Naive thymus-derived CD4-positive, alpha-beta T cell (primary cell): ENCODE results near the gene TMEM273. TPM values are rescaled to one million over a fixed set of nuclear protein-coding genes. Genes with fewer than 3 reads are reported as not detected.

ENCODE experiments used
- ATAC-seq: fragments of 150-1000 bp; cut with Tn5 transposase; 2 replicates; pipeline ENCODE4 v1.10.0; 2021; ENCODE audit warnings: mild to moderate bottlenecking, moderate library complexity
- CTCF ChIA-PET: fragments of 350-600 bp; sonication (Branson Sonifier 250); formaldehyde crosslinking; loops from one replicate; lab custom pipeline; 2021; ENCODE audit warnings: antibody characterized with exemption; lab: Charles Lee
- POLR2A ChIA-PET: fragments of 350-600 bp; sonication (Branson Sonifier 250); formaldehyde crosslinking; loops from one replicate; lab custom pipeline; 2021; ENCODE audit warnings: antibody characterized with exemption, inconsistent platforms; lab: Charles Lee
- DNase-seq, 9 donors: peaks; one replicate each; pipeline versions ENCODE4 v3.0.0 to v3.0.0-alpha.2; 2020 to 2022; ENCODE audit warnings: mixed read lengths in 1 of 9
- H3K27ac ChIP-seq: one replicate; pipeline ENCODE4 v1.7.0; 2013; ENCODE audit warnings: mild to moderate bottlenecking, low read depth, low read length, moderate library complexity
- H3K27me3 ChIP-seq, 2 donors: one replicate each; pipeline ENCODE4 v1.7.0; 2013; ENCODE audit warnings: low read length in 2 of 2, mild to moderate bottlenecking in 2 of 2, moderate library complexity in 2 of 2; ENCODE audit not compliant: control insufficient read depth in 2 of 2, insufficient read depth in 2 of 2
- H3K36me3 ChIP-seq, 3 experiments: 1 replicate in 2 of 3; 2 replicates in 1 of 3; pipeline ENCODE4 v1.7.0; 2013; ENCODE audit warnings: low read length in 3 of 3, mild to moderate bottlenecking in 3 of 3, moderate library complexity in 1 of 3; ENCODE audit not compliant: insufficient read depth in 3 of 3, control insufficient read depth in 2 of 3
- H3K4me1 ChIP-seq, 2 donors: one replicate each; pipeline ENCODE4 v1.7.0; 2013; ENCODE audit warnings: low read length in 2 of 2, mild to moderate bottlenecking in 2 of 2, moderate library complexity in 1 of 2; ENCODE audit not compliant: control insufficient read depth in 2 of 2, insufficient read depth in 2 of 2
- H3K4me3 ChIP-seq: 2 replicates; pipeline ENCODE4 v1.7.0; 2013; ENCODE audit warnings: mild to moderate bottlenecking, low read length
- H3K9me3 ChIP-seq, 3 experiments: 1 replicate in 2 of 3; 2 replicates in 1 of 3; pipeline ENCODE4 v1.7.0; 2013; ENCODE audit warnings: low read length in 3 of 3; ENCODE audit not compliant: control insufficient read depth in 2 of 3
- H3K27ac Mint-ChIP-seq, 9 donors: one replicate each; pipeline ENCODE4 v1.8.0; 2020 to 2022; ENCODE audit warnings: mixed read lengths in 9 of 9, mild to moderate bottlenecking in 8 of 9, moderate library complexity in 5 of 9, inconsistent platforms in 2 of 9
- H3K27me3 Mint-ChIP-seq, 5 donors: one replicate each; pipeline ENCODE4 v1.8.0; 2021 to 2022; ENCODE audit warnings: mixed read lengths in 5 of 5, mild to moderate bottlenecking in 1 of 5
- H3K36me3 Mint-ChIP-seq, 5 donors: one replicate each; pipeline ENCODE4 v1.8.0; 2020 to 2022; ENCODE audit warnings: mixed read lengths in 5 of 5, mild to moderate bottlenecking in 3 of 5, inconsistent platforms in 1 of 5
- H3K4me1 Mint-ChIP-seq, 7 donors: one replicate each; pipeline ENCODE4 v1.8.0; 2020 to 2022; ENCODE audit warnings: mixed read lengths in 7 of 7, mild to moderate bottlenecking in 3 of 7, inconsistent platforms in 1 of 7
- H3K4me3 Mint-ChIP-seq, 10 donors: one replicate each; pipeline ENCODE4 v1.8.0; 2020 to 2022; ENCODE audit warnings: mild to moderate bottlenecking in 10 of 10, mixed read lengths in 10 of 10, moderate library complexity in 6 of 10, inconsistent platforms in 2 of 10
- H3K9me3 Mint-ChIP-seq, 11 donors: one replicate each; pipeline ENCODE4 v1.8.0; 2020 to 2022; ENCODE audit warnings: mixed read lengths in 11 of 11, mild to moderate bottlenecking in 4 of 11, inconsistent platforms in 1 of 11, moderate library complexity in 1 of 11
- intact Hi-C, 2 donors: fragments of 100-400 bp; cut with micrococcal nuclease; formaldehyde crosslinking; loops; one replicate each; pipeline ENCODE4 v1.15.1; 2023
- polyA plus RNA-seq, 2 donors: library from polyadenylated mRNA; unstranded; fragments of 300-500 nt; fragmentation: Illumina TruSeq; gene quantifications; one replicate each; pipeline ENCODE4 v1.2.3, GENCODE V29; 2021
- total RNA-seq, 6 experiments: library from RNA in 5 of 6; stranded (reverse) in 5 of 6; gene quantifications; 1 replicate in 5 of 6; 2 replicates in 1 of 6; pipeline ENCODE4 v1.2.3 and lab custom pipeline; 2021 to 2026

The TMEM273 gene
- total and polyA plus RNA-seq, 7 experiments from 2014 or later: 0.26 to 20.2 (median 1.8) TPM; not detected in 1

DNA sequence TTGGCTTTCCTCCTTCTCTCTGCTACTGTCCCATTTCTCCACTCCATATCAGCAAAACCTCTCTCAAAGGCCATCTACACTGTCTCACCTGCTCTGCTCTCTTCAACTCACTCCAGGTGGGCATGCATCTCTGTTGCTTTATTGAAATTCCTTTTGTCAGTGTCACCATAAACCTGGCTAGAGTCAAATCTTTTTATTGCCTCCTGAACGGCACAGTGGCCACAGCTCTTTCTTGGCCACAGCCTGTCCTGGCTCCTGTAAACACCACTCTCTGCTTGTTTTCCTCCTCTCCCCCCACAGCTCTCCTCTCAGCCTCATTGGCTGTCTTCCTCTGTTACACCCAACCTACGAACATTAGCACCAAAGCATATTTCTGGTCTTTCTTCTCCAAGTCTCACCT, 31.1 kb upstream of the TMEM273 start:
- no peak overlapping the region for H3K27ac Mint-ChIP-seq
- H3K36me3 ChIP-seq: no peaks in the 10 kb centered on the region
- no peak overlapping the region for H3K27ac ChIP-seq
- H3K9me3 ChIP-seq: no peaks in the 10 kb centered on the region
- no peak overlapping the region for H3K4me3 ChIP-seq
- intact Hi-C loops: no loop called here
- no peaks in the 10 kb centered on the region for H3K27me3 ChIP-seq
- no peak overlapping the region for H3K4me3 Mint-ChIP-seq
- no peaks in the 10 kb centered on the region for H3K36me3 Mint-ChIP-seq
- POLR2A ChIA-PET: no interaction called here
- no peak for DNase-seq
- H3K4me1 Mint-ChIP-seq: peaks cover 0 to 7% (median 0%) of the 10 kb centered on the region in 7 donors
- peaks cover 10 to 42% (median 19%) of the 10 kb centered on the region in 5 donors for H3K27me3 Mint-ChIP-seq
- no peaks in the 10 kb centered on the region for H3K4me1 ChIP-seq
- no peak for ATAC-seq
- peaks cover 0 to 9% (median 0%) of the 10 kb centered on the region in 11 donors for H3K9me3 Mint-ChIP-seq
- CTCF ChIA-PET: no interaction called here

GRCh38 chr10:49218480-49218879, 30.3 kb upstream of the TMEM273 start:
- no peak overlapping the region for H3K4me3 ChIP-seq
- Mint-ChIP-seq H3K4me3 (no peak overlapping the region), H3K36me3 (no peaks in the 10 kb centered on the region), H3K27me3 (peaks cover 17 to 49% (median 21%) of the 10 kb centered on the region in 5 donors), H3K9me3 (peaks cover 0 to 3% (median 0%) of the 10 kb centered on the region in 11 donors), H3K27ac (no peak overlapping the region), H3K4me1 (peaks cover 0 to 7% (median 0%) of the 10 kb centered on the region in 7 donors)
- DNase-seq (no peak), ATAC-seq (no peak)
- no peaks in the 10 kb centered on the region for H3K36me3 ChIP-seq
- intact Hi-C loops: no loop called here
- no peaks in the 10 kb centered on the region for H3K27me3 ChIP-seq
- CTCF ChIA-PET: no interaction called here
- no peak overlapping the region for H3K27ac ChIP-seq
- no peaks in the 10 kb centered on the region for H3K9me3 ChIP-seq
- POLR2A ChIA-PET: no interaction called here
- H3K4me1 ChIP-seq: no peaks in the 10 kb centered on the region

DNA sequence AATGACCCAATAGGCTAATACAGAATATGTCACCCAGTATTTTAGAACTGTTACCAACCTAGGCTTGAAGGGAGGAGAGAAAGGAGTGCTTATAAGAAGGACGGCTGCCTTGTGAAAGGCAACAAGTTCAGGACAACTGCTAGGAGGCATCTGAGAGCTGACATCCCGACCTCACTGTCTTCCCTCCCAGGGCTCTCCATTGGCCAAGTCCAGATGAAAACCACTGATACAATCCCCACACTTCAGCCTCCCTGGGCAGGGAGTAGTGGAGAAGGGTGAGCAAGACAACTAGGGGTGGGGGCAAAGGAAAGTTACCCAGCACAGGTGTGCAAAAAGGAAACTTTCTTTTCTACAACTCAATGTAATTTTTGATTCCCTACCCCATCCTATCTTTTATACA, 29.5 kb upstream of the TMEM273 start:
- ATAC-seq (no peak), DNase-seq (no peak)
- Mint-ChIP-seq H3K9me3 (peaks cover 0 to 3% (median 0%) of the 10 kb centered on the region in 11 donors), H3K4me1 (peaks cover 0 to 7% (median 0%) of the 10 kb centered on the region in 7 donors), H3K27ac (no peak overlapping the region), H3K4me3 (no peak overlapping the region), H3K36me3 (no peaks in the 10 kb centered on the region), H3K27me3 (peaks cover 21 to 55% (median 26%) of the 10 kb centered on the region in 5 donors)
- Histone ChIP-seq H3K4me3 (no peak overlapping the region), H3K4me1 (no peaks in the 10 kb centered on the region), H3K27me3 (no peaks in the 10 kb centered on the region), H3K27ac (no peak overlapping the region), H3K9me3 (no peaks in the 10 kb centered on the region), H3K36me3 (no peaks in the 10 kb centered on the region)
- CTCF ChIA-PET: no interaction called here
- POLR2A ChIA-PET: no interaction called here
- intact Hi-C loops: no loop called here

DNA sequence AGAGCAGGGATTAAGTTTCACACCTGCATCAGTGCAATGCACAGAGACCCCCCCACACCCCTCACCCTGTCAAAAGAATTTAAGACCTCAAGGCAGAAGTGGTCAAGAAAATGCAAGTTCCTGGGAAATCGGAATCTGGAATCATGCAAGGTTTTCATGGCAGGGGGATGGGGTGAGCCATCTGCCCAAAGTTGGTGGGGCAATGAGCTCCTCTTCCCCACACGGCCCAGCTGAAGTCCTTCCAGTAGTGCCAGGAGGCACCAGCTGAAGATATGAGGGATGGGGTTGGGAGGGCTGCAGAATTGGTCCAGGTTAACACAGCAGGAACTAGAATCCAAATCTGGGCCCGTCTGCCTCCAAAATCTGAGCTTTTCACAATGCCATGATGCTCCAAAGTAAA, 25.0 kb upstream of the TMEM273 start:
- H3K9me3 ChIP-seq: no peaks in the 10 kb centered on the region
- CTCF ChIA-PET: no interaction called here
- H3K4me3 Mint-ChIP-seq: no peak overlapping the region
- DNase-seq: no peak
- ATAC-seq: no peak
- no peaks in the 10 kb centered on the region for H3K9me3 Mint-ChIP-seq
- H3K27me3 ChIP-seq: no peaks in the 10 kb centered on the region
- no peak overlapping the region for H3K4me3 ChIP-seq
- H3K27ac ChIP-seq: no peak overlapping the region
- intact Hi-C loops: no loop called here
- peaks cover 18 to 50% (median 33%) of the 10 kb centered on the region in 5 donors for H3K27me3 Mint-ChIP-seq
- no peaks in the 10 kb centered on the region for H3K36me3 Mint-ChIP-seq
- H3K4me1 ChIP-seq: no peaks in the 10 kb centered on the region
- no peaks in the 10 kb centered on the region for H3K36me3 ChIP-seq
- POLR2A ChIA-PET: no interaction called here
- H3K4me1 Mint-ChIP-seq: peaks cover 0 to 11% (median 0%) of the 10 kb centered on the region in 7 donors
- no peak overlapping the region for H3K27ac Mint-ChIP-seq

GRCh38 chr10:49212783-49213182, 24.6 kb upstream of the TMEM273 start:
- no peaks in the 10 kb centered on the region for H3K4me1 ChIP-seq
- intact Hi-C loops: no loop called here
- ChIA-PET CTCF (no interaction called here), POLR2A (no interaction called here)
- peaks cover 18 to 47% (median 34%) of the 10 kb centered on the region in 5 donors for H3K27me3 Mint-ChIP-seq
- ATAC-seq (no peak), DNase-seq (no peak)
- H3K4me1 Mint-ChIP-seq: peaks cover 0 to 11% (median 0%) of the 10 kb centered on the region in 7 donors
- H3K9me3 ChIP-seq: no peaks in the 10 kb centered on the region
- H3K36me3 Mint-ChIP-seq: no peaks in the 10 kb centered on the region
- no peaks in the 10 kb centered on the region for H3K9me3 Mint-ChIP-seq
- H3K4me3 Mint-ChIP-seq: no peak overlapping the region
- H3K4me3 ChIP-seq: no peak overlapping the region
- no peak overlapping the region for H3K27ac ChIP-seq
- H3K27ac Mint-ChIP-seq: no peak overlapping the region
- no peaks in the 10 kb centered on the region for H3K27me3 ChIP-seq
- H3K36me3 ChIP-seq: no peaks in the 10 kb centered on the region

- intact Hi-C loops: no loop called here
- no peak overlapping the region for H3K4me3 ChIP-seq
- peaks cover 0 to 7% (median 0%) of the 10 kb centered on the region in 7 donors for H3K4me1 Mint-ChIP-seq
- H3K4me3 Mint-ChIP-seq: no peak overlapping the region
- no peaks in the 10 kb centered on the region for H3K36me3 ChIP-seq
- no peaks in the 10 kb centered on the region for H3K27me3 ChIP-seq
- ChIA-PET CTCF (no interaction called here), POLR2A (no interaction called here)
- H3K9me3 ChIP-seq: no peaks in the 10 kb centered on the region
- H3K27ac Mint-ChIP-seq: no peak overlapping the region
- no peaks in the 10 kb centered on the region for H3K4me1 ChIP-seq
- H3K27me3 Mint-ChIP-seq: peaks cover 18 to 42% (median 34%) of the 10 kb centered on the region in 5 donors
- no peaks in the 10 kb centered on the region for H3K36me3 Mint-ChIP-seq
- ATAC-seq (no peak), DNase-seq (no peak)
- H3K27ac ChIP-seq: no peak overlapping the region
- H3K9me3 Mint-ChIP-seq: no peaks in the 10 kb centered on the region
Measured at GRCh38 chr10:49212076-49212475, 23.9 kb upstream of the TMEM273 start.

- Mint-ChIP-seq H3K27ac (no peak overlapping the region), H3K4me1 (peaks cover 0 to 4% (median 0%) of the 10 kb centered on the region in 7 donors), H3K4me3 (no peak overlapping the region), H3K9me3 (peaks cover 0 to 4% (median 0%) of the 10 kb centered on the region in 11 donors), H3K36me3 (no peaks in the 10 kb centered on the region), H3K27me3 (peaks cover 23 to 49% (median 32%) of the 10 kb centered on the region in 5 donors)
- Histone ChIP-seq H3K4me3 (no peak overlapping the region), H3K9me3 (no peaks in the 10 kb centered on the region), H3K27me3 (no peaks in the 10 kb centered on the region), H3K27ac (no peak overlapping the region), H3K36me3 (no peaks in the 10 kb centered on the region), H3K4me1 (no peaks in the 10 kb centered on the region)
- no peak for ATAC-seq
- intact Hi-C loops: no loop called here
- ChIA-PET CTCF (no interaction called here), POLR2A (no interaction called here)
- DNase-seq: no peak
Measured at GRCh38 chr10:49208996-49209395, 20.8 kb upstream of the TMEM273 start.
